NCI-H82 treated with DMSO at 0.1 percent for 48 hours (cell line): ENCODE data around the gene SMAD9.
A peak's percentile ranks its signal among the peaks of the same experiment; 100 is the strongest.

ENCODE experiments used
- DNase-seq: peaks from one replicate; lab custom pipeline; 2025; ENCODE audit not compliant: unreplicated experiment; lab: John Stamatoyannopoulos, UW

Gene SMAD9

GRCh38 chr13:36912973-36913372 lies 7.1 kb downstream of the SMAD9 start:
- no peak for DNase-seq

GRCh38 chr13:36912369-36912768 lies 7.7 kb downstream of the SMAD9 start:
- DNase-seq, result no peak

GRCh38 chr13:36910545-36910944 lies 9.5 kb downstream of the SMAD9 start:
- no peak for DNase-seq

- peak; percentile 84 for DNase-seq
These were observed 12.2 kb downstream of the SMAD9 start for GRCh38 chr13:36907821-36908220.

- DNase-seq, result no peak
These were observed 12.8 kb downstream of the SMAD9 start for GRCh38 chr13:36907266-36907665.

- DNase-seq, result no peak
These were observed 14.1 kb downstream of the SMAD9 start for GRCh38 chr13:36905944-36906343.

- DNase-seq, result peak; percentile 96
These were observed 16.0 kb downstream of the SMAD9 start for GRCh38 chr13:36903925-36904595.

GRCh38 chr13:36897054-36897616 lies 22.9 kb downstream of the SMAD9 start:
- no peak for DNase-seq

GRCh38 chr13:36891752-36892151 lies 28.3 kb downstream of the SMAD9 start:
- DNase-seq, result peak; percentile 95

- no peak for DNase-seq
These were observed 31.4 kb downstream of the SMAD9 start for GRCh38 chr13:36888645-36889044.

- DNase-seq, result peak; percentile 50
These were observed 32.1 kb downstream of the SMAD9 start for GRCh38 chr13:36887758-36888521.

- DNase-seq, result peak; percentile 100
These were observed 34.1 kb downstream of the SMAD9 start for GRCh38 chr13:36885901-36886300.

- DNase-seq, result no peak
These were observed 35.8 kb downstream of the SMAD9 start for GRCh38 chr13:36884235-36884634.

- DNase-seq, result peak; percentile 62
These were observed 36.2 kb downstream of the SMAD9 start for GRCh38 chr13:36883824-36884223.

GRCh38 chr13:36883392-36883791 lies 36.6 kb downstream of the SMAD9 start:
- peak; percentile 91 for DNase-seq

GRCh38 chr13:36882829-36883390 lies 37.1 kb downstream of the SMAD9 start:
- DNase-seq, result peak; percentile 87

GRCh38 chr13:36880961-36881360 lies 39.1 kb downstream of the SMAD9 start:
- no peak for DNase-seq

GRCh38 chr13:36879218-36879938 lies 40.7 kb downstream of the SMAD9 start:
- no peak for DNase-seq

- no peak for DNase-seq
These were observed 44.1 kb downstream of the SMAD9 start for GRCh38 chr13:36875961-36876360.

GRCh38 chr13:36875431-36875830 lies 44.6 kb downstream of the SMAD9 start:
- DNase-seq, result no peak

GRCh38 chr13:36872621-36873020 lies 47.4 kb downstream of the SMAD9 start:
- no peak for DNase-seq
